ENCODE results near the gene RPS16.

DNA sequence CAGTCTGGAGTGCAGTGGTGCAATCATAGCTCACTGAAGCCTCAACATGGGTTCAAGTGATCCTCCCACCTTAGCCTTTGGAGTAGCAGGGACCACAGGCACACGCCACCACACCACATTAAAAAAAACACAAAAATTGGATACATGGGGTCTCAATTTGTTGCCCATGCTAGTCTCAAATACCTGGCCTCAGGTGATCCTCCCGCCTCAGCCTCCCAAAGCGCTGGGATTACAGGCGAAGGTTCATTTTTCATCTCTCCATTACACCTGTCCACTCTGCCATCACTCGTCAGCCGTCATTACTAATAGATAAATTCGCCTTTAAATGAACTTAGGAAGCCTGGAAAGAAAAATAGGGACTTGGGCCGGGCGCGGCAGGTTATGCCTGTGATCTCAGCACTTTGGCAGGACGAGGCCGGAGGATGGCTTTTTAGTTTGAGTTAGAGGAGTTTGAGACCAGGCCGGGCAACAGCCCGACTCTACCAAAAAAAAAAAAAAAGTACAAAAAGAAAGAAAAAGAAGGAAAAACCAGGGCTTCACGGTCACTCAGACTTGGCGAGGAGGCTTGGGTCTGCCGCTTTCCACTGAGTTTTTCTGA, 8.9 kb upstream of the RPS16 start:
- TF ChIP-seq CTCF (IDR thresholded peaks at IDR 0.05) (no peak), EZH2 (IDR thresholded peaks at IDR 0.05; ENCODE audit: borderline replicate concordance, insufficient read depth, low read depth, low read length, poor library complexity, severe bottlenecking) (no peak)
